Neural progenitor cell (in vitro differentiated cells): ENCODE results near the gene MAP1LC3B2. TPM values are rescaled to one million over a fixed set of nuclear protein-coding genes. Genes with fewer than 3 reads are reported as not detected.

Source experiments
- DNase-seq: peaks from one replicate; pipeline ENCODE4 v3.0.0-alpha.2; 2016; ENCODE audit warnings: low spot score
- H2AFZ ChIP-seq: fragments of 200-600 bp; sonication (generic); replicated peaks from 2 replicates; pipeline ENCODE4 v1.6.1; 2016; ENCODE audit warnings: antibody characterized with exemption
- H3F3A ChIP-seq: fragments of 200-600 bp; sonication (generic); 2 replicates; pipeline ENCODE4 v1.6.1; 2016; ENCODE audit warnings: antibody characterized with exemption, low read depth
- H3K27ac ChIP-seq: fragments of 200-600 bp; sonication (generic); 2 replicates; pipeline ENCODE4 v1.5.1; 2016; ENCODE audit warnings: mild to moderate bottlenecking
- H3K27me3 ChIP-seq: fragments of 200-600 bp; sonication (generic); 2 replicates; pipeline ENCODE4 v1.6.1; 2016; ENCODE audit warnings: mild to moderate bottlenecking, moderate library complexity
- H3K36me3 ChIP-seq: fragments of 200-600 bp; sonication (generic); 2 replicates; pipeline ENCODE4 v1.5.1; 2016
- H3K4me1 ChIP-seq: fragments of 200-600 bp; sonication (generic); 2 replicates; pipeline ENCODE4 v1.6.1; 2016; ENCODE audit warnings: mixed run types
- H3K4me2 ChIP-seq: fragments of 200-600 bp; sonication (generic); 2 replicates; pipeline ENCODE4 v1.6.1; 2016
- H3K4me3 ChIP-seq: fragments of 200-600 bp; sonication (generic); 2 replicates; pipeline ENCODE4 v1.5.1; 2016
- H3K79me2 ChIP-seq: fragments of 200-600 bp; sonication (generic); 2 replicates; pipeline ENCODE4 v1.6.1; 2016; ENCODE audit warnings: low read depth
- H3K9ac ChIP-seq: fragments of 200-600 bp; sonication (generic); 2 replicates; pipeline ENCODE4 v1.6.1; 2016
- H3K9me3 ChIP-seq: fragments of 200-600 bp; sonication (generic); 2 replicates; pipeline ENCODE4 v1.5.1; 2016; ENCODE audit warnings: low read depth
- H4K20me1 ChIP-seq: fragments of 200-600 bp; sonication (generic); 2 replicates; pipeline ENCODE4 v1.6.1; 2016; ENCODE audit warnings: low read depth
- H3K27ac Mint-ChIP-seq: 3 replicates; pipeline ENCODE4 v1.8.0; 2021; ENCODE audit warnings: mixed read lengths
- H3K27me3 Mint-ChIP-seq: 2 replicates; pipeline ENCODE4 v1.8.0; 2022; ENCODE audit warnings: low read depth, mild to moderate bottlenecking, inconsistent platforms, moderate library complexity, mixed read lengths; ENCODE audit not compliant: insufficient read depth
- H3K36me3 Mint-ChIP-seq: 3 replicates; pipeline ENCODE4 v1.8.0; 2021; ENCODE audit warnings: mixed read lengths
- H3K4me1 Mint-ChIP-seq: 3 replicates; pipeline ENCODE4 v1.8.0; 2021; ENCODE audit warnings: mixed read lengths
- H3K4me3 Mint-ChIP-seq: 3 replicates; pipeline ENCODE4 v1.8.0; 2021; ENCODE audit warnings: mild to moderate bottlenecking, moderate library complexity, mixed read lengths
- H3K9me3 Mint-ChIP-seq: 3 replicates; pipeline ENCODE4 v1.8.0; 2020; ENCODE audit warnings: mixed read lengths
- EZH2 ChIP-seq: fragments of 200-600 bp; sonication (generic); IDR thresholded peaks from 2 replicates; pipeline ENCODE4 v1.6.1; 2017; ENCODE audit warnings: antibody characterized with exemption, mild to moderate bottlenecking, moderate library complexity
- EZH2phosphoT487 ChIP-seq: fragments of 200-600 bp; sonication (generic); IDR thresholded peaks from 2 replicates; pipeline ENCODE4 v1.6.1; 2017; ENCODE audit warnings: antibody characterized with exemption
- total RNA-seq: library from RNA; depleted of rRNA; stranded (reverse); fragments of >200 nt; gene quantifications from 2 replicates; pipeline ENCODE4 v1.2.3, GENCODE V29; 2015; ENCODE audit warnings: low replicate concordance
- TF ChIP-seq, protein P1 (sequence below): fragments of 200-600 bp; sonication (generic); IDR thresholded peaks from 2 replicates; pipeline ENCODE4 v1.5.1; 2017; ENCODE audit warnings: antibody characterized with exemption, mild to moderate bottlenecking

Gene MAP1LC3B2
- total RNA-seq, 1 donor from 2014 or later: 0.39 TPM

DNA sequence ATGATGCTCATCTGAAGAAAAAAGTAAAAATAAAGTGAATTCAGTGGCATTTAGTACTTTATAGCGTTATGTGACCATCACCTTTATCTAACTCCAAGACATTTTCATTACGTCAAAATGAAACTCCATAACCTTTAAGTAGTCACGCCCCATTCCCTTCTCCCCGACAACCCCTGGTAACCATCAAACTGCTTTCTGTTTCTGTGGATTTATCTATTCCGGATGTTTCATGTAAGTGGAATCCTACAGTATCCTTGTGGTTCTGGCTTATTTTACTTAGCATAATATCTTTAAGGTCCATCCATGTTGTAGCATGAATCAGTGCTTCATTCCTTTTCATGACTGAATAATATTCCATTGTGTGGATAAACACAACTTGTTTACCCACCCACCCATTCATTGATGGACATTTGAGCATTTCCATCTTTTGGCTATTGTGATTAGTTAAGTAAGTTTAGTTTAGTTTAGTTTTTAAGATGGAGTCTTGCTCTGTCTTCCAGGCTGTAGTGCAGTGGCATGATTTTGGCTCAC, 18.5 kb upstream of the MAP1LC3B2 start:
- H3K36me3 ChIP-seq: no peaks in the 10 kb centered on the region
- Mint-ChIP-seq H3K27ac (no peak overlapping the region), H3K36me3 (no peaks in the 10 kb centered on the region), H3K27me3 (no peaks in the 10 kb centered on the region), H3K9me3 (no peaks in the 10 kb centered on the region), H3K4me1 (peaks cover 53% of the 10 kb centered on the region), H3K4me3 (no peak overlapping the region)
- H3K27ac ChIP-seq: peak overlapping the region; percentile 26
- peaks cover 16% of the 10 kb centered on the region for H4K20me1 ChIP-seq
- no peak overlapping the region for H3K9ac ChIP-seq
- H3K79me2 ChIP-seq: no peaks in the 10 kb centered on the region
- H3K4me1 ChIP-seq: peaks cover 16% of the 10 kb centered on the region
- H3K9me3 ChIP-seq: no peaks in the 10 kb centered on the region
- peaks cover 31% of the 10 kb centered on the region for H3F3A ChIP-seq
- no peak overlapping the region for H3K4me3 ChIP-seq
- no peak for DNase-seq
- TF ChIP-seq EZH2 (peak; percentile 7), EZH2phosphoT487 (no peak)
- no peak overlapping the region for H2AFZ ChIP-seq
- H3K4me2 ChIP-seq: peak overlapping the region; percentile 59
- H3K27me3 ChIP-seq: no peaks in the 10 kb centered on the region

DNA sequence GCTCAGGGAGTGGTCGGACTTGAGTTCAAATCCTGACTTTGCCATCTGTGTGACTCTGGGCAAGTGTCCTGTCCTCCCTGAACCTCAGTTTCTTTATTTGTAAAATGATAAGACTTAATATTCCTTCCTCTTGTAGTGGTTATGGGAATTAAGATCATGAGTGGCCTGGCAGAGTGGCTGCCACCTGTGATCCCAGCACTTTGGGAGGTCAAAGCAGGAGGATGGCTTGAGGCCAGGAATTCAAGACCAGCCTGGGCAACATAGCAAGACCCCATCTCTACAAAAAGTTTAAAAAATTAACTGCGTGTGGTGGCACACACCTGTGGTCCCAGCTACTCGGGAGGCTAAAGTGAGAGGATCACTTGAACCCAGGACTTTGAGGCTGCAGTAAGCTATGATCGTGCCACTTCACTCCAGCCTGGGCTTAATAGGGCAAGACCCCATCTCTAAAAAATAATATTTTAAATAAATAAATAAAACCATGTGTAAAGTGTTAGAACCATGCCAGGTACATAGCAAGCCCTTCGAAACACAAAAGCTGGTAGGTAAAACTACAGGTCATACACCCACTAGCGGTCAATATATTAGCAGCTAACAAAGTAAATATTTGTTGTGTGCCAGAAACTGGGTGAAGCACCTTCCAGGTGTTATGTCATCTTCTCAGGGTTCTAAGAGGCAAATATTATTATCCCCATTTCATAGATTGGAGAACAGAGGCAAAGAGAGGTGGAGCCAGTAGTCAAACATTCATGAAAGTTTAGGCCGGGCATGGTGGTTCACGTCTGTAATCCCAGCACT, 17.4 kb upstream of the MAP1LC3B2 start:
- Mint-ChIP-seq H3K36me3 (no peaks in the 10 kb centered on the region), H3K27ac (no peak overlapping the region), H3K27me3 (no peaks in the 10 kb centered on the region), H3K4me3 (no peak overlapping the region), H3K4me1 (peaks cover 51% of the 10 kb centered on the region), H3K9me3 (no peaks in the 10 kb centered on the region)
- Histone ChIP-seq H3K4me3 (no peak overlapping the region), H3F3A (peaks cover 31% of the 10 kb centered on the region), H3K79me2 (no peaks in the 10 kb centered on the region), H3K4me2 (no peak overlapping the region), H3K27ac (no peak overlapping the region), H3K9me3 (no peaks in the 10 kb centered on the region), H3K4me1 (peaks cover 16% of the 10 kb centered on the region), H4K20me1 (peaks cover 16% of the 10 kb centered on the region), H3K36me3 (no peaks in the 10 kb centered on the region), H3K27me3 (no peaks in the 10 kb centered on the region), H3K9ac (no peak overlapping the region), H2AFZ (no peak overlapping the region)
- DNase-seq: no peak
- no peak for TF ChIP-seq EZH2
- TF ChIP-seq, protein P1, sequence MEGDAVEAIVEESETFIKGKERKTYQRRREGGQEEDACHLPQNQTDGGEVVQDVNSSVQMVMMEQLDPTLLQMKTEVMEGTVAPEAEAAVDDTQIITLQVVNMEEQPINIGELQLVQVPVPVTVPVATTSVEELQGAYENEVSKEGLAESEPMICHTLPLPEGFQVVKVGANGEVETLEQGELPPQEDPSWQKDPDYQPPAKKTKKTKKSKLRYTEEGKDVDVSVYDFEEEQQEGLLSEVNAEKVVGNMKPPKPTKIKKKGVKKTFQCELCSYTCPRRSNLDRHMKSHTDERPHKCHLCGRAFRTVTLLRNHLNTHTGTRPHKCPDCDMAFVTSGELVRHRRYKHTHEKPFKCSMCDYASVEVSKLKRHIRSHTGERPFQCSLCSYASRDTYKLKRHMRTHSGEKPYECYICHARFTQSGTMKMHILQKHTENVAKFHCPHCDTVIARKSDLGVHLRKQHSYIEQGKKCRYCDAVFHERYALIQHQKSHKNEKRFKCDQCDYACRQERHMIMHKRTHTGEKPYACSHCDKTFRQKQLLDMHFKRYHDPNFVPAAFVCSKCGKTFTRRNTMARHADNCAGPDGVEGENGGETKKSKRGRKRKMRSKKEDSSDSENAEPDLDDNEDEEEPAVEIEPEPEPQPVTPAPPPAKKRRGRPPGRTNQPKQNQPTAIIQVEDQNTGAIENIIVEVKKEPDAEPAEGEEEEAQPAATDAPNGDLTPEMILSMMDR: no peak
- no peak for TF ChIP-seq EZH2phosphoT487

- no peaks in the 10 kb centered on the region for H3K36me3 Mint-ChIP-seq
- Histone ChIP-seq H3K4me1 (peaks cover 16% of the 10 kb centered on the region), H3K27me3 (no peaks in the 10 kb centered on the region), H3F3A (peaks cover 31% of the 10 kb centered on the region), H3K36me3 (no peaks in the 10 kb centered on the region), H4K20me1 (peaks cover 16% of the 10 kb centered on the region), H3K27ac (no peak overlapping the region), H3K9ac (no peak overlapping the region), H2AFZ (no peak overlapping the region), H3K79me2 (no peaks in the 10 kb centered on the region), H3K4me3 (no peak overlapping the region), H3K4me2 (no peak overlapping the region), H3K9me3 (no peaks in the 10 kb centered on the region)
- no peak for TF ChIP-seq EZH2phosphoT487
- TF ChIP-seq, protein P1: no peak
- no peak for TF ChIP-seq EZH2
- H3K27ac Mint-ChIP-seq: no peak overlapping the region
- H3K9me3 Mint-ChIP-seq: no peaks in the 10 kb centered on the region
- no peak overlapping the region for H3K4me3 Mint-ChIP-seq
- no peak for DNase-seq
- H3K4me1 Mint-ChIP-seq: peaks cover 45% of the 10 kb centered on the region
- H3K27me3 Mint-ChIP-seq: peaks cover 4% of the 10 kb centered on the region
These were observed 16.7 kb upstream of the MAP1LC3B2 start for GRCh38 chr12:116542345-116542956.
